CD14-positive monocyte (primary cell): Measurements from ENCODE around the gene RUNX2. TPM values are rescaled to one million over a fixed set of nuclear protein-coding genes. Genes with fewer than 3 reads are reported as not detected.

ENCODE experiments used
- DNase-seq, 3 donors: peaks; one replicate each; pipeline ENCODE4 v3.0.0-alpha.2; 2011 to 2022
- H2AFZ ChIP-seq: 2 replicates; pipeline ENCODE4 v1.6.0; 2012; ENCODE audit warnings: mild to moderate bottlenecking, low read depth, low read length, inconsistent platforms; ENCODE audit not compliant: insufficient read depth, poor library complexity, severe bottlenecking
- H3K27ac ChIP-seq, 2 donors: 1 replicate in 1 of 2; 2 replicates in 1 of 2; pipeline ENCODE4 v1.5.1; 2012 to 2013; ENCODE audit warnings: low read length in 2 of 2, control low read depth in 1 of 2, inconsistent platforms in 1 of 2, low read depth in 1 of 2, mild to moderate bottlenecking in 1 of 2
- H3K27me3 ChIP-seq, 2 donors: one replicate each; pipeline versions ENCODE4 v1.6.0 to v1.6.1; 2011 to 2013; ENCODE audit warnings: low read length in 2 of 2; ENCODE audit not compliant: control insufficient read depth in 2 of 2, insufficient read depth in 2 of 2
- H3K36me3 ChIP-seq, 2 donors: replicated peaks in 1 of 2; 1 replicate in 1 of 2; 2 replicates in 1 of 2; pipeline versions ENCODE4 v1.5.1 to v1.6.1; 2012 to 2013; ENCODE audit warnings: low read length in 2 of 2, control low read depth in 1 of 2, inconsistent platforms in 1 of 2, mild to moderate bottlenecking in 1 of 2; ENCODE audit not compliant: insufficient read depth in 2 of 2, control insufficient read depth in 1 of 2
- H3K4me1 ChIP-seq, 2 donors: 1 replicate in 1 of 2; 2 replicates in 1 of 2; pipeline versions ENCODE4 v1.5.1 to v1.6.1; 2012 to 2013; ENCODE audit warnings: low read length in 2 of 2, control low read depth in 1 of 2, inconsistent platforms in 1 of 2, mild to moderate bottlenecking in 1 of 2, moderate library complexity in 1 of 2; ENCODE audit not compliant: insufficient read depth in 2 of 2, control insufficient read depth in 1 of 2
- H3K4me2 ChIP-seq: replicated peaks from 2 replicates; pipeline ENCODE3; 2012; ENCODE audit warnings: low read length, moderate library complexity, mild to moderate bottlenecking; ENCODE audit not compliant: poor library complexity, severe bottlenecking; ENCODE audit errors: extremely low read depth
- H3K4me3 ChIP-seq, 3 experiments: fragments of 200-600 bp in 1 of 3; sonication (generic) in 1 of 3; replicated peaks in 1 of 3; 1 replicate in 2 of 3; 2 replicates in 1 of 3; pipeline ENCODE4 v1.5.1; 2011 to 2013; ENCODE audit warnings: low read length in 3 of 3, mild to moderate bottlenecking in 3 of 3, control low read depth in 2 of 3, low read depth in 2 of 3, inconsistent platforms in 1 of 3, moderate library complexity in 1 of 3
- H3K79me2 ChIP-seq: 2 replicates; pipeline ENCODE4 v1.6.0; 2012; ENCODE audit warnings: mild to moderate bottlenecking, control low read depth, inconsistent platforms, low read length, moderate library complexity; ENCODE audit not compliant: insufficient read depth
- H3K9ac ChIP-seq: 2 replicates; pipeline ENCODE4 v1.6.0; 2017; ENCODE audit warnings: low read length, mild to moderate bottlenecking; ENCODE audit not compliant: insufficient read depth, poor library complexity, severe bottlenecking
- H3K9me3 ChIP-seq, 2 donors: replicated peaks in 1 of 2; 1 replicate in 1 of 2; 2 replicates in 1 of 2; pipeline versions ENCODE4 v1.5.1 to v1.6.1; 2012 to 2013; ENCODE audit warnings: low read length in 2 of 2, control low read depth in 1 of 2; ENCODE audit not compliant: control insufficient read depth in 1 of 2, insufficient read depth in 1 of 2
- H4K20me1 ChIP-seq: 2 replicates; pipeline ENCODE4 v1.6.0; 2012; ENCODE audit warnings: mild to moderate bottlenecking, low read length, control low read depth, moderate library complexity; ENCODE audit not compliant: insufficient read depth
- H3K27ac Mint-ChIP-seq, 7 donors: one replicate each; pipeline ENCODE4 v1.8.0; 2020; ENCODE audit warnings: mild to moderate bottlenecking in 7 of 7, mixed read lengths in 7 of 7, moderate library complexity in 6 of 7, inconsistent platforms in 2 of 7
- H3K27me3 Mint-ChIP-seq, 3 donors: one replicate each; pipeline ENCODE4 v1.8.0; 2021 to 2022; ENCODE audit warnings: low read depth in 3 of 3, mild to moderate bottlenecking in 3 of 3, mixed read lengths in 3 of 3, moderate library complexity in 3 of 3, inconsistent platforms in 1 of 3
- H3K36me3 Mint-ChIP-seq, 2 donors: one replicate each; pipeline ENCODE4 v1.8.0; 2020; ENCODE audit warnings: mixed read lengths in 2 of 2, inconsistent platforms in 1 of 2, mild to moderate bottlenecking in 1 of 2
- H3K4me1 Mint-ChIP-seq: one replicate; pipeline ENCODE4 v1.8.0; 2020; ENCODE audit warnings: mild to moderate bottlenecking, mixed read lengths
- H3K4me3 Mint-ChIP-seq, 2 donors: one replicate each; pipeline ENCODE4 v1.8.0; 2020; ENCODE audit warnings: mild to moderate bottlenecking in 2 of 2, mixed read lengths in 2 of 2, moderate library complexity in 1 of 2
- H3K9me3 Mint-ChIP-seq, 7 donors: one replicate each; pipeline ENCODE4 v1.8.0; 2020 to 2022; ENCODE audit warnings: mixed read lengths in 7 of 7, mild to moderate bottlenecking in 6 of 7, moderate library complexity in 6 of 7, inconsistent platforms in 2 of 7
- CTCF ChIP-seq: fragments of 200-600 bp; IDR thresholded peaks from one replicate; pipeline ENCODE4 v1.8.0; 2022; ENCODE audit warnings: antibody characterized with exemption, mild to moderate bottlenecking
- whole genome bisulfite sequencing: methylation state at CpG from one replicate; pipeline ENCODE4 v1.1.5; 2013; ENCODE audit warnings: missing lambda C conversion rate; ENCODE audit not compliant: insufficient coverage; 5-methylcytosine and 5-hydroxymethylcytosine counted together
- intact Hi-C, 2 donors: fragments of 100-400 bp; cut with micrococcal nuclease; formaldehyde crosslinking; loops; one replicate each; pipeline versions ENCODE4 v1.15.0 to v1.15.1; 2023
- polyA plus RNA-seq, 3 donors: library from polyadenylated mRNA; depleted of rRNA in 1 of 3; unstranded in 2 of 3; stranded (reverse) in 1 of 3; fragments of 300-500 nt in 2 of 3; fragments of >200 nt in 1 of 3; fragmentation: Illumina TruSeq in 2 of 3; gene quantifications; 1 replicate in 2 of 3; 2 replicates in 1 of 3; pipeline ENCODE4 v1.2.3, GENCODE V29; 2012 to 2021

RUNX2 gene
- polyA plus RNA-seq, 3 donors, result 1.3 to 5.0 (median 2.5) TPM

GRCh38 chr6:45473121-45473993 lies 145.2 kb downstream of the RUNX2 start:
- DNase-seq, result no peak
- peaks cover 5 to 21% of the 10 kb centered on the region in 2 donors for H3K36me3 ChIP-seq
- no peak overlapping the region for H3K4me2 ChIP-seq
- Mint-ChIP-seq H3K36me3 (peaks cover 11 to 34% of the 10 kb centered on the region in 2 donors), H3K27ac (peak overlapping the region in 4 of 7 donors; percentile 25 to 73 (median 31)), H3K9me3 (no peaks in the 10 kb centered on the region), H3K4me1 (no peaks in the 10 kb centered on the region), H3K27me3 (no peaks in the 10 kb centered on the region), H3K4me3 (no peak overlapping the region)
- H3K27ac ChIP-seq, result no peak overlapping the region
- H3K9me3 ChIP-seq, result no peaks in the 10 kb centered on the region
- H3K27me3 ChIP-seq, result no peaks in the 10 kb centered on the region
- H4K20me1 ChIP-seq, result no peaks in the 10 kb centered on the region
- peaks cover 6 to 10% of the 10 kb centered on the region in 2 donors for H3K4me1 ChIP-seq
- no peak for TF ChIP-seq CTCF
- peaks cover 47% of the 10 kb centered on the region for H3K79me2 ChIP-seq
- H3K4me3 ChIP-seq, result no peak overlapping the region
- H2AFZ ChIP-seq, result no peak overlapping the region
- no CpG with 5 or more reads among the region's 13 CpGs for WGBS
- intact Hi-C loops, result loop anchor here (10.0 kb wide), 1 partner anchor 49 kb away; no protein-coding TSS in a partner anchor
- H3K9ac ChIP-seq, result no peak overlapping the region

- WGBS, result 100% methylated on average over 1 of the region's 2 CpGs
- no peak for DNase-seq
- H3K4me3 Mint-ChIP-seq, result no peak overlapping the region
- peaks cover 7 to 30% of the 10 kb centered on the region in 2 donors for H3K36me3 Mint-ChIP-seq
- H3K9me3 ChIP-seq, result no peaks in the 10 kb centered on the region
- H3K9me3 Mint-ChIP-seq, result no peaks in the 10 kb centered on the region
- intact Hi-C loops, result loop anchor here (10.0 kb wide), 1 partner anchor 50 kb away; no protein-coding TSS in a partner anchor
- peaks cover 5 to 17% of the 10 kb centered on the region in 2 donors for H3K36me3 ChIP-seq
- H3K27ac Mint-ChIP-seq, result peak overlapping the region in 2 of 7 donors; percentile 3 to 7
- peaks cover 57% of the 10 kb centered on the region for H3K79me2 ChIP-seq
- no peaks in the 10 kb centered on the region for H3K4me1 Mint-ChIP-seq
- H3K4me1 ChIP-seq, result peaks cover 12 to 16% of the 10 kb centered on the region in 2 donors
- H3K27me3 Mint-ChIP-seq, result no peaks in the 10 kb centered on the region
- no peak overlapping the region for H3K4me2 ChIP-seq
- no peak overlapping the region for H3K27ac ChIP-seq
- H3K4me3 ChIP-seq, result no peak overlapping the region
- no peaks in the 10 kb centered on the region for H3K27me3 ChIP-seq
- no peak for TF ChIP-seq CTCF
- H4K20me1 ChIP-seq, result no peaks in the 10 kb centered on the region
- no peak overlapping the region for H3K9ac ChIP-seq
- H2AFZ ChIP-seq, result no peak overlapping the region
These were observed 146.2 kb downstream of the RUNX2 start for GRCh38 chr6:45474376-45474775.
